Measurements from ENCODE around the gene PHF8. TPM values are rescaled to one million over a fixed set of nuclear protein-coding genes. Genes with fewer than 3 reads are reported as not detected.

PHF8 gene
- total and polyA plus RNA-seq, 12 donors, result 6.1 to 73.5 (median 20.0) TPM

DNA sequence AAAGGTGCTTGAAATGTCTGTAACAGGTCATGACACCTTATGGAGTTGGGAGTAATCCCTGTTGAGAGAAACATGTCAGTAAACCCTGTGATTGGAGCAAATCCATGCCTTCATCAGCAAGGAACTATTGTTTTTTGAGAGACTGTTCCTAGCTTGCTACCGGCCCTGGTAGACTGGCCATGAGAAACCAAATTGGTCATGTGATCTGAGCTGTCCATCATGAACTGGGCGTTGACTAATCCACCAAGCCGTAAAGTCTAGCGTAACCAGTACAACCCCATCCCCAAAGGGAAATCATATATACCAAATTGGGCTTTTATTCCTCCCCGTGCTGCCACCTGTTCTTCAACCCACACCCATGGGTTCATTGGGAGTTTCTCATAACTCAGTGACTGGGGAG lies 143.7 kb downstream of the PHF8 start:
- intact Hi-C loops (cut with DNase I), result no loop called here
- no peaks in the 10 kb centered on the region for H3K36me3 ChIP-seq (replicated peaks in 1 of 2)
- H3K4me1 ChIP-seq (replicated peaks in 1 of 2), result no peaks in the 10 kb centered on the region
- no peak for DNase-seq
- TF ChIP-seq, protein P1, sequence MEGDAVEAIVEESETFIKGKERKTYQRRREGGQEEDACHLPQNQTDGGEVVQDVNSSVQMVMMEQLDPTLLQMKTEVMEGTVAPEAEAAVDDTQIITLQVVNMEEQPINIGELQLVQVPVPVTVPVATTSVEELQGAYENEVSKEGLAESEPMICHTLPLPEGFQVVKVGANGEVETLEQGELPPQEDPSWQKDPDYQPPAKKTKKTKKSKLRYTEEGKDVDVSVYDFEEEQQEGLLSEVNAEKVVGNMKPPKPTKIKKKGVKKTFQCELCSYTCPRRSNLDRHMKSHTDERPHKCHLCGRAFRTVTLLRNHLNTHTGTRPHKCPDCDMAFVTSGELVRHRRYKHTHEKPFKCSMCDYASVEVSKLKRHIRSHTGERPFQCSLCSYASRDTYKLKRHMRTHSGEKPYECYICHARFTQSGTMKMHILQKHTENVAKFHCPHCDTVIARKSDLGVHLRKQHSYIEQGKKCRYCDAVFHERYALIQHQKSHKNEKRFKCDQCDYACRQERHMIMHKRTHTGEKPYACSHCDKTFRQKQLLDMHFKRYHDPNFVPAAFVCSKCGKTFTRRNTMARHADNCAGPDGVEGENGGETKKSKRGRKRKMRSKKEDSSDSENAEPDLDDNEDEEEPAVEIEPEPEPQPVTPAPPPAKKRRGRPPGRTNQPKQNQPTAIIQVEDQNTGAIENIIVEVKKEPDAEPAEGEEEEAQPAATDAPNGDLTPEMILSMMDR (IDR thresholded peaks at IDR 0.05), result no peak
- TF ChIP-seq POLR2A (IDR thresholded peaks at IDR 0.05), result no peak
- no peaks in the 10 kb centered on the region for H3K27me3 ChIP-seq
- peaks cover 0 to 5% (median 0%) of the 10 kb centered on the region in 3 donors for H3K9me3 ChIP-seq (replicated peaks in 1 of 3)
- no peak overlapping the region for H3K27ac ChIP-seq
- H3K4me3 ChIP-seq, result no peak overlapping the region
- 78 to 100% (median 86%) methylated on average over 1 to 5 of the region's 5 CpGs for WGBS, 4 donors

DNA sequence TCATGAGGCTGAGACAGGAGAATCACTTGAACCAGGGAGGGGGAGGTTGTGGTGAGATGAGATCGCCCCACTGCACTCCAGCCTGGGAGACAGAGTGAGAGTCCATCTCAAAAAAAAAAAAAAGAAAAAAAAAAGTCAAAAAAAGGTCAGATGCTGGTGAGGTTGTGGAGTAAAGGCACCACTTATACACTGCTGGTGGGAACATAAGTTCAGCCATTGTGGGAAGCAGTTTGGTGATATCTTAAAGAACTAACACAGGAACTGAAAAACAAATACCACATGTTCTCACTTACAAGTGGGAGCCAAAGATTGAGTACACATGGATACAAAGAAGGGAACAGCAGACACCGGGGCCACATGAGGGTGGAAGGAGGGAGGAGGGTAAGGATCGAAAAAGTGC lies 149.0 kb downstream of the PHF8 start:
- TF ChIP-seq, protein P1 (IDR thresholded peaks at IDR 0.05), result no peak
- TF ChIP-seq POLR2A (IDR thresholded peaks at IDR 0.05), result no peak
- 79 to 97% (median 91%) methylated on average over 2 to 3 of the region's 3 CpGs for WGBS, 4 donors
- H3K27me3 ChIP-seq, result no peaks in the 10 kb centered on the region
- H3K36me3 ChIP-seq (replicated peaks in 1 of 2), result no peaks in the 10 kb centered on the region
- intact Hi-C loops (cut with DNase I), result no loop called here
- H3K4me1 ChIP-seq (replicated peaks in 1 of 2), result no peaks in the 10 kb centered on the region
- H3K27ac ChIP-seq, result no peak overlapping the region
- H3K4me3 ChIP-seq, result no peak overlapping the region
- H3K9me3 ChIP-seq (replicated peaks in 1 of 3), result peaks cover 0 to 5% (median 0%) of the 10 kb centered on the region in 3 donors
- DNase-seq, result no peak

Small RNA genes within 50 kb of the gene (small RNA-seq; reads per million reads assigned to genes)
- 4.3 to 6.0 reads per million in 2 donors for gene RNA5SP505

Other genes starting within 250 kb of the PHF8 start
- 10 to 100 TPM in 8 of 9 donors, 1 to 10 TPM in 1; 6.3 to 18.8 (median 14.3) TPM for gene FAM120C, start 138.8 kb upstream of the PHF8 start, total RNA-seq
- gene FAM120C, start 138.8 kb upstream of the PHF8 start, polyA plus RNA-seq, result 10 to 100 TPM in 1 of 3 donors, 1 to 10 TPM in 2; 6.8 to 12.5 (median 8.4) TPM

Measured in adrenal gland (tissue), 12 donors.